Hematopoietic multipotent progenitor cell treated with erythropoietin and hydrocortisone succinate and interleukin-3 and kit ligand, for 15 days (in vitro differentiated cells): Measurements from ENCODE around the gene RAPGEF2.
"Not testable (repeated sequence)": the region's sequence is repeated elsewhere in the genome, so short reads cannot be mapped to it uniquely, and the experiment has no call there.

Source experiments
- DNase-seq: peaks from one replicate; pipeline ENCODE4 v3.0.0-alpha.2; 2015; ENCODE audit warnings: low spot score

RAPGEF2 gene

DNA sequence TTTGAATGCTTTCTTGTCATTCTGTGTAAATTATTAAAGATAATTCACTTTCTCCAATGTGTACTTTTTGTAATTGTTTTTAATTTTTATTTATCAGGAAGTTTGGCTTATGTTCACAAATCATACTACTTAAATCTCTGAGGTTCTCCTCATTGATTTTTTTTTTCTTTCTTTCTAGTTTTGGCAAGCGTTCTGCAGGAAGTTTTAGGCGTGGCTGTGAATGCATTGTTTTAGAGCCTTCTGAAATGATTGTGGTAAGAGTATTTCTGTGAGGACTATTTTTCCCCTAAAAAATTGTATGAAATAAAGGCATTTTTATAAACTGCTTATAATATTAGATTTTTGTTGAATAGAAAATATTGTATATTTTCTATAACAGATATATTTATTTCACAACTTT, 135.8 kb downstream of the RAPGEF2 start:
- DNase-seq = no peak

DNA sequence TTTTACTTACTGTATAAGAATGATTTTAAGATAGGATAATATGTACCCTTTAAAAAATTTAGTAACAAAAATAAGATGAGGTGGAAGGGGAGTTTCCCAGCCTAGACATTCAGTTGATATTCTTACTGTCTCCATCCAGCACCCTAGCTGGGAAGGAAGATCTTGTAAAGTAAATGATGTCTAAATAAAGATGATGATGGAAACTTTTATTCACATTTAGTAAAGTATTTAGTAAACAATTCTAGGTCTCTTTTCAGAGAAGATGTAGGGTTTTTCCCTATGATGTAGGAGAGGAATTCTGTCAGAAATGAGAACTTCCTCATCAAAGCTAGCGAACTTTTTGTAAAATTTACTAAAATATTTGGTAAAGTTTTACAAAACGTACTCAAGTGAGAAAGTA, 136.8 kb downstream of the RAPGEF2 start:
- DNase-seq = no peak

DNA sequence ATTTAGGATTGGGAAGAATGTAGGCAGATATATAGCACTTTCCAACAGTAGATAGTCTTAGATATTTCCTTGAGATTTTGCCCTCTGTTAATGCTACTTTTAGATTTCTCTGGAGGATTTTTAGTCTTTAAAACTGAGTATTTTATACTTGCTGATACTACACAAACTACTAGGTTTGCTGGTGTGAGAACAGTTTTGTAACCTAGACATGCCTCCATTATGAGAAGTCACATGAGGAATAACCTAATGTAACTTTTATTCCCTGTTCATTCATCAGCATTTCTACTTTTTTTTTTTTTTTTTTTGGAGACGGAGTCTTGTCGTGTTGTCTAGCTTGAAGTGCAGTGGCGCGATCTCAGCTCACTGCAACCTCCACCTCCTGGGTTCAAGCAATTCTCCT, 137.2 kb downstream of the RAPGEF2 start:
- DNase-seq = no peak

DNA sequence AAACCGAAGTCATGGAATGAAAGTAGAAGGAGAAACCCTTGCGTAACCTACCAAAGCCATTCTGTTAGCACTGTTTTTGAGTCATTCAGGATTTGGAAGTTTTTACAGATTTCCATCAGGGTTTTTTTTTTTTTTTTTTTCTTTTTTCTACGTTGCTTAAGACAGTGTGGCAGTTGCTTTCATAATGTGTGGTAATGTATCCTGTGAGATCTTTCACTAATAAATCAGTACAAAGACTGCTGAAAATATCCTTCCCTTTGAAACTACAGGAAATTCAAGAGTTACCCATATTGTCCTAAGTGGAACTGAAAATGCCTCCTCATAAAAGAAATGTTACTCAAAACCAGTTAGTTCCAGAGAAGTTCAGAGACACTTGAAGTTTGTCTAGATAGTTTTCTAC, 137.8 kb downstream of the RAPGEF2 start:
- no peak for DNase-seq

DNA sequence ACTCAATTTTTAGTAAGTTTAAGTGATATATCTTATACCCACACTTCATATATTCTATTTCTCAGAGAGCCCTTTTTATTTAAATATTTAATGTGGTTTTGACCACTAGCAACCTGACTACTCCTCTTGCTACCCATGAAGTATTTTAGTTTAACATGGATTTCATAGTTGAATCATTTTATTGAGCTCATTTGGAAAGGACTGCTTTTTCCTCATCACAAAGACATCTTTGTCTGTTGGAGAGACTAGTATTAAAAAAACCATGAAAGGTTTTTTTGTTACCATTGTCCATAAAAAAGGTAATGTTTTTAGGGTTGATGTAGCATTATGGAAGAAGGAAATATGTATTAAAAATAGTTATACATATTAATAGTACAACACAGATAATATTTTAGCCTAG, 139.5 kb downstream of the RAPGEF2 start:
- no peak for DNase-seq

DNA sequence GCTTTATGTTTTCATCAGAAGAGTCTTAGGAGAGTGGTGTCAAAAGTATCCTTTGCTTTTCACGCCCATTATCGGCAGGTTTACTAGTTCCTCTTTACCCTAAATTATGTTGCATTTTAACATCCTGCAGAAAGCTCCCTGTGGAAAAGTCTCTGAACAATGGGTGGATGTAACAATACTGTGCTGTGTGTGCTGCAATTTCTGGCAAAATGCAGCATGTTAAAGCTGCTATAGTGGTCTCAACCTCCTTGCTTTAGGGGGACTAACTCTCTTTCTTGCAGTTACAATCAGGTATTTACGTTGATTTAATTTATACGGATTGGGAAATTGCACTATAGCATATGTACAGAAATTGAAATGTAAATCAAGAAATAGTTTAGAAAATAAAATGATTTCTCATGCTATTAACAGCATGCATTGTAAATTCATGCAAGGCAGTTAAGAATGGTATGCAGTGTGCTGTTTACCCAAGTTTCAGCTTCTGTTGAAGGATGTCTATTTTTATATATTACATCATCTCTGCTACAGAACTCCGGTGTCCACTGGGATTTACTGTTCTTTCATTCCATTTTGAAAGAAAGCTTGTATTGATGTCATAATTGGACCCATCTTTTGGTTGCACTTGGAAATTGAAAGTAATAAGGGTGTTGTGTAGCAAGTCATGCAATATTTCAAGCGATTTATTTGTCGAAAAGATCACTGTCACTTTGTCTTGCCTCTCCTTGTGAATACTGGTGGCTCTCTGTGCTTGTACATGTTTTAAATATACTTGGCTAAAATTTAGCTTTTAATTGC, 145.7 kb downstream of the RAPGEF2 start:
- no peak for DNase-seq

DNA sequence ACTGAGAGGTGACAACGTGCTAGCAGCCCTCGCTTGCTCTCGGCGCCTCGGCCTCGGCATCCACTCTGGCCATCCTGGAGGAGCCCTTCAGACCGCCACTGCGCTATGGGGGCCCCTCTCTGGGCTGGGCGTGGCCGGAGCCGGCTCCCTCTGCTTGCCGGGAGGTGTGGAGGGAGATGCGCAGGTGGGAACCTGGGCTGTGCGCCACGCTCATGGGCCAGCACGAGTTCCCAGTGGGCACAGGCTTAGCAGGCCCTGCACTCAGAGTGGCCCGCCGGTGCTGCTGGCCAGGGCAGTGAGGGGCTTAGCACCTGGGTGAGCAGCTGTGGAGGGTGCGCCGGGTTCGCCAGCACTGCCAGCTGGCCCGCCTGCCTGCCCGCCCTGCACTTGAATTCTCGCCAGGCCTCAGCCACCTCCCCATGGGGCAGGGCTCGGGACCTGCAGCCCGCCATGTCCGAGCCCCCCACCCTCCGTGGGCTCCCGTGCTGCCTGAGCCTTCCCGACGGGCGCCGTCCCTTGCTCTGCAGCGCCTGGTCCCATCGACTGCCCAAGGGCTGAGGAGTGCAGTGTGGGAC, 148.0 kb downstream of the RAPGEF2 start:
- no peak for DNase-seq

DNA sequence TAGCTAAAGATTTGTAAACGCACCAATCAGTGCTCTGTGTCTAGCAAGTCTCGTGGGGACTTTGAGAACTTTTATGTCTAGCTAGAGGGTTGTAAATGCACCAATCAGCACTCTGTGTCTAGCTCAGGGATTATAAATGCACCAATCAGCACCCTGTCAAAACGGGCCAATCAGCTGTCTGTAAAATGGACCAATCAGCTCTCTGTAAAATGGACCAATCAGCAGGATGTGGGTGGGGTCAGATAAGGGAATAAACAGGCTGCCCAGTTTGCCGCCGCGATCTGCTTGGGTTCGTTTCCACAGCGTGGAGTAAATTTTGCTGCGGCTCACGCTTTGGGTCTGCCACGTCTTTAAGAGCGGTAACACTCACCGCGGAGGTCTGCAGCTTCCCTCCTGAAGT, 148.7 kb downstream of the RAPGEF2 start:
- DNase-seq = not testable (repeated sequence)

DNA sequence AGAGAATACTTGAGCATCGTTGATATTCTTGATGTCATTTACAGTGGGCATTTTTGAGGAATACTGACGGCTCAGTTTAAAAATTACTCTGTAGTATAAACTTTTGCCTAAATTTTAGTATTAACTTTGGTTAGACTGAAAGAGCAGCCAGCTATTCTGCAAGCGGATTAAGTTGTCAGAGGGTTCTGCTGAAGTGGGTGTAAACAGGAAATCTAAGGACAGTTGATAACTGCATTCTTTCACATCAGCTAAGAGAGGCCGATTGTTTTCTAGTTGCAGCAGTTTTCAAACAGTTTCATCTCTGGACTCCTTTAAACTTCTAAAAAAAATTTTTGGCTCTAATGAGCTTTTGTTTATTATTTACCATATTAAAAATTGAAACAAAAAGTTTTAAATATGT, 149.6 kb downstream of the RAPGEF2 start:
- DNase-seq = no peak

DNA sequence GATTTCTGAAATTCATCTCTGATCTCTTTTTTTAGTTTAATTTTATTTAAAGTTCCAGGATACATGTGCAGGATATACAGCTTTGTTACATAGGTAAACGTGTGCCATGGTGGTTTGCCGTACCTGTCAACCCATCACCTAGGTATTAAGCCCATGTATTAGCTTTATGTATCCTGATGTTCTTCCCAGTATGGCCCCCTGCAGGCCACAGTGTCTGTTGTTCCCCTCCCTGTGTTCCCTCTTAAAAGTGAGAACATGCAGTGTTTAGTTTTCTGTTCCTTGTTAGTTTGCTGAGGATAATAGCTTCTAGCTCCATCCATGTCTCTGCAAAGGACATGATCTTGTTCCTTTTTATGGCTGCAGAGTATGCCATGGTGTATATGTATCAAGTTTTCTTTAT, 153.2 kb downstream of the RAPGEF2 start:
- no peak for DNase-seq

DNA sequence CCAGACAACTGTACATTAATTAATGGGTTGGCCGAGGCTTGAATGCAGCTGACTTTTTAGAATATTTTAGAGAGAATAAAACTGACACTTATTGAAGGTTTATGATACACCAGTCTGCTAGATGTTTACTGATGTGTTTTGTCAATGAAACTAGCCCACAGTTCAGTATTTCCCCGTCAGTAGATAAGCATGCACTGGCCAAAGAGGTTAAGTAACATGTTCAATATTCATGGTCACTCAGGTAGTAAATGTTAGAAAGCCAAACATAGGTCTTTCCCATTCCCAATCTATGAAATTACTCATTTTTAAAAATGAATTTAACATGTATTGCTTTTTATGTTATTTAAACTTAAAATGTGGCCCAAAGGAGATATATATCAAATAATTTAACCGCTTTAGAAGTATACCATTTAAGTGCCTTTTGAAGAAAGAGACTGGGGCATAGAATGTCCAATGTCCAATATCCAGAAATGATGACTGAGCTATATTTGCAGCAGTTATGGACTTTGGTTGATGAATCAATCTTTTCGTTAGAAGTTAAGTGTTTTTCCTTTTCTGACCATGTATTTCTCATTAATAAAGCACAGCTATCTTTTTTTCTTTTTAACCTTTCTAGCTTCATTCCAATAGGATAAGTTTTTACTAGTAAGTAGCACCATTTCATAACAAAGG, 156.1 kb downstream of the RAPGEF2 start:
- no peak for DNase-seq

DNA sequence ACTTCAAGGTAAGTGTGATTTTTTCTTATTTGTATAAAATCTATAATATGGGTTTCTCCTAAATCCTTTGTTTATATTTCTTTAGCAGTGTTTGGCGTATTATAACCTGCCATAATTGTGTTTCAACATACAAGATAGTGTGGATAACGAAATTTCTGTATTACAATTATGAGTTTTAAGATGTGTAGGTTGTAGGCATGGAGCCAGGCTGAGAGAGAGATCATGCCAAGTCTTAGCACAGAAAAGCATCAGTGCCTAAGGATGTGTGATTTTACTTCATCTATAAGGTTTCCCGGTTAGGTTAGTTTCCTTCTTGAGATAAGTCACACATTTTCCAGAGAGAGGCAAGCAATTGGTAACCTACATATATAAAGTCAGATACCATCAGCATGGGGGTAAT, 161.2 kb downstream of the RAPGEF2 start:
- DNase-seq = no peak

DNA sequence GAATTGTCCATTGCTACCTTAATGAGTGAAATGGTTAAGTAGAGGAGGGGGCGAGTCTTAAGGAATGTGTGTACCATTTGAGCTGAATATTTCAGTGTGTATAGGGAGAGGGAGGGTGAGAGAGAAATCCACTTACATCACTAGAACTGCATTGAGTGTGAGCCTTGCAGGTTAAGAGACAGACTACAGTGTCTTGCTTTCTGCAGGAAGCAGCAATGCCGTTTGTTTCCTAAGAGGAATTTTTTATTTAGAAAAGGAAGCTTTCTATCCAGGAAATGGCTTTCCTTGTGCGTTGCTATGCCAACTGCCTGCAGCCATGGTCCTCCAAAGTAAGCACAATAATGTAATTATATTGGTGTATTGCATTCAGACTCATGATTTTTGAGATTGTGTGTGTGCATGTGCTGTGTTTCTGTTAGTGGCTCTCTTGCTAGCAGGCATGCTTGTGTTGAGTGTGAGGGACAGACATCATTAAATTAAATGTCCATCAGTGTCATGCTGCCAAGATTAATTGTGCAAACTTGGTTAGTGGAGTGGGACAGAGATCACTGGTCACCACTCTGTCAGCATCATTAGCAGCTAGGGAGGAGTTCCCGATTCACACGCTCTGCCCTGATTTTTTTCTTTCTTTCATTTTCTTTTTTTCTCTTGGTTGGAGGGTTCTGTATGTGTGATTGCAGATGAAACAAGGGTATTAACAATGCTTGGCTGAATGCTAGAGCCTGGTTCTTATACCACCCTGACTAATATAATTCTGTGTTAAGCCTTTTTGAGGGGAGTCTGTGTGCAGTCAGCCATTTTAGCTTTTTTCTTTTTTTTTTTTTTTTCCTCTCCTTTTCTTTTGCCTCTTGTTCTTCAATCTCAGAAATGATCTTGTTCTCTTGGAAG, 164.3 kb downstream of the RAPGEF2 start:
- no peak for DNase-seq

DNA sequence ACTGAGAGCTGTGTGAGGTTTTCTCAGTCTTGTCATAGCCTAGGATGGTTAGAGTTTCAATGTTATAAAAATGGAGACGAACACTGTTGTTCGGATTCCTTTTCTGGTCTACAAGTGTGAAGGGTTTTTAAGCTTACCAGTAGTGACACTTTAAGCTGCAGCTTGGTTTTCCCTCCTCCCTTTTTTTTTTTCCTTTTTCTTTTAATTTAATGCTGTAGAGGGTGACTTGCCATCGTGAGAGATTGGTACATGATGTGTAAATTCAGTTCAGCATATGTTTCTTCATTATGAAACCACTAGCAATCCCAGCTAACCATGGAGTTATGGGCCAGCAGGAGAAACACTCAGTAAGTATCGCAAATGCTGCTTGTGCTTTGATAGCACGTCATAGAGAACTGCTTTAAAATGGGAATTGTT, 165.0 kb downstream of the RAPGEF2 start:
- no peak for DNase-seq

DNA sequence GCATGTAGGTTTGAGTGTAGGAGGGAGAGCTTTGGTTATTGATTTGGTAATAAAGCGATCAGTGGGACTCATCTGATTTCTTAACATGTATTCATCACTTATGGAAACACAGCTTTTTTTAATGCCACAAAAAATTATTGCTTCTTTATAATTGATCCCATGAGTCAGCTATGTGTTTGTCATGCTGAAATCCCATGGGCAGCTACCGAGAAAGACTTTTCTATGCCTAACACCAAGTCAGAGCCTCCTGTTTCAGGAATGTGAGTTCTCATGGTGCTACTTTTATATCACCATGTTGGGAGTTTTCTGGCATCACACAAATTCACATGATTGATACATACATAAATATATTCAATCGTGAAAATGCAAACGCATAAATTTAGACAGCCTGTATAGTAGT, 165.7 kb downstream of the RAPGEF2 start:
- no peak for DNase-seq

DNA sequence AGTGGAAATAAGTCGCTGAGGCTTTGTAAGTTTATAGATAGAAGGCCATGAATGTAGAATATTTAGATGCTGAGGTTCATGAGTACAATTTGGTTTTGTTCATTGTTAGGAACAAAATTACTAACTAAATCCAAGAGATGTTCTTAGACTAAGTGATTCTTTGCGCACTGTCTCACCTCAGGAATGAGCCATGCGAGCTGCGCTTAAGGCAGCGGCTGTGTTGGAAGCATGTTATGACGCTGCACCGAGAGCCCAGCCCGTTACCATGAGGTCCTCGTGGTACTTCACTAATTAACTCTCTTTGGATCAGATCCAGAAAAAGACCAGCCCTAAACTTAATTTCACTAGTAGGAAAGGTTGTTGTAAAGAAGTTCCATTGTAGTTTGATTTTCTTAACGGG, 166.2 kb downstream of the RAPGEF2 start:
- DNase-seq = no peak

DNA sequence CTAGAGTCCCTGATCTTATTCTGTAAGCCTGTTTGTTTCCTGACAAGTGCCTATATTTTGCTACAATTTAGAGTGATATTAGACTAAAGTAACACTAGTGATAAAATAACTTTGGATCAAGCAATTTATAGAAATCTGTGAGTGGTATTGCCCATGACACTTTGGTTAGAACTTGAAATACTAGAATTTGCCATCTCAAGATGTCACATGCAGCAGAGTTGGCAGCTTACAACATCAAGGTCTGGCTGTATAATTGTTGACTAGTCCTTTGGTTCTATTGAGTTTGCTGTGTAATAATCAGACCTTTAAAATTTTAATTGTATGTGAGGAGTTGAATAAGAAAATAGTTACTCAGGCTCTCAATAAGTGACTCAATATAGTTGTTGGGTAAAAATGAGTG, 167.1 kb downstream of the RAPGEF2 start:
- no peak for DNase-seq

DNA sequence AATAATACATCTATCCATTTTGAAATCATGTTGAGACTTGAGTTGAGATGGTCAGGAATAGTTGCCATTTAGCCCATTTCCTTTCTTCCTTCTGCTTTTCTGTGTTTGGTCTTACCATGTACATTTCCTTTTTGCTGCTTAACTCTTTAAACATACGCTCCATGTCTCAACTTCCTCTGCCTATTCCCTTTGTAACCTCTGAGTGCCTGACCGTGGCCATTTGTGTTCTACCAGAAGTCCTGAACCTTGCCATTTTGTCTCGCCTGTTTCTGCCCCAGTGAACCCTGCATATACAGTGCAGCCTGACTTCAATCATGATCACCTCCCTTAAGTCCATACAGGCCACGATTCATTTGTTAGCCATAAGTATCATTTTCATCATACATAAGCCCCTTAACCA, 169.0 kb downstream of the RAPGEF2 start:
- no peak for DNase-seq

DNA sequence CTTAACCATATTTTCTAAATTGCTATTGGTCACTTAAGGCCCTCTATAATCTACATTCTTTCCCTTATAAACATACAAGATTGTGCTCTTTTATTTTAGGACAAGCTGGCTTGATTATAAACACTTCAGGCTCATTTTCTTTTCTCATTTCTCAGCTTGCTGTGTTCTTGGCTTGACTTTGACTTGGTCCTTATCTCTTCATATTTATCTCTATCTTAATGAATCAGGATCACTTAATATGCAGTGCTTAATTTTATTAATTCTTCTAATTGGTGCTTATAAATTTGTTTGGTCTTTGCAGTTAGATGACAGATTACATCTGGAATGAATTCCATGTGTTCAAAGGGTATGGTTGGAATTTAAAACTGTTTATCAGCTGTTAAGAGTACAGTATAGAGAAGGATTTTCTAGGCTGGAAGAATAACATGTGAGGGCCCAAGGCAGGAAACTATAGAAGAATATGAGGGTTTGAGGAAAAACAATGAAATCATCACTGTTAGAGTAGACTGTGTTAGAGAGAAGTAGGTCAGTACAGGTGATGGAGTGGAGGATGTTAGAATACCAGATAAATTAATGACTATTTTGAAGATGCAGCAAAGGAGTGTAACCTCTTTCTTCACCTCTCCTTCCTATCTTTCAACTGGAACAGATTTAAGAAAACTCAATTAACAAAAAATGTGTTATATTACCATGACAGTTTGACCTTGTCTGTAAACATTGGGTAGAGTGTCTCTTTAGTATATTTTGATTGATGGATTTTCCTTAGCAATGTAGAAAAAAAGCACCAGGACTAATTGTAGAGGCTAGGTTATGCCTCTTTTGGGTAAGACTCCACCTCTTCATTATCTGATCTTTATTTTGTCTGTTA, 169.6 kb downstream of the RAPGEF2 start:
- no peak for DNase-seq

DNA sequence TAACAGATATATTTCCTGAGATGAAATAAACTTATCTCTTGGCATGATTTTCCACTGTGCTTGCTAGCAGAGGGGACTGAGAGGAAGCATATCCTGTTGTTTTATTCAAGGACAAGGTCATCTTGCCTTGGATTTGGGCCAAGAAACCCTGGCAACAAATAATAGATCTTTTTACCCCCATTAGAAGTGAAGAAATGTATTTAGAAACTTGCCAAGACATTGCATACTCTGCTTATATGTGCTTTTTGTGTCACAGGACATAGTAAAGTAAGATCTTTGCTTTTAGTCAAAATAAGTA, 170.2 kb downstream of the RAPGEF2 start:
- peak; percentile 20 for DNase-seq

DNA sequence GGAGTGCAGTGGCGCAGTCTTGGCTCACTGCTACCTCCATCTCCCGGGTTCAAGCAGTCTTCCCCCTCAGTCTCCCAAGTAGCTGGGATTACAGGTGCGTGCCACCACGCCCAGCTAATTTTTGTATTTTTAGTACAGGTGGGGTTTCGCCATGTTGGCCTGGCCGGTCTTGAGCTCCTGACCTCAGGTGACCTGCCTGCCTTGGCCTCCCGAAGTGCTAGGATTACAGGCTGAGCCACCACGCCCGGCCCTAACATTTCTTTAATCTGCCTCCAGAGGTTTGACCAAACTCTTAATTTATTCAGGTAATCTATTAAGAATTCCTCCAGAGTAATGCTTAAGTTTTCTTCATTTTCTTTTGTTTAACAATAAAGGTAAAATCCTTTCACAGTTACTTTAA, 171.0 kb downstream of the RAPGEF2 start:
- DNase-seq = no peak

DNA sequence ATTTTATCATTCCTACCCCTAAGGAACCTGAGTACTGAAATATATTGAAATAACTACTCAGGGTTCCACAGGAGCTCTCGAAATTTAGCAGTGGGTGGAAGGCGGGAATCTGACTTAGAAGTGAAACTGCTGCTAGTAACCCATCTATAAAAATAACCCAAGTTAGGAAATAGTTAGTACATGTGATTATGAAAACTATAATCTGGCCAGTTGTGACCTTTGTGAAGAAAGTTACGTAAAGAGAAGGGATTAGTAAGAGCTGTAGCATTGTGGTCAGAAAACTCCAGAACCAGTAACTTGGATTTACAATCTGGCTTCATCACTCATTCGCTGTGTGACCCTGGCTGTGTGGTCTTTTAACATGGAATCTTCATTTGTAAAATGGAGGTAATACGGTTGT, 175.5 kb downstream of the RAPGEF2 start:
- no peak for DNase-seq
